ENCODE measurements around the gene CBR1. TPM values are rescaled to one million over a fixed set of nuclear protein-coding genes. Genes with fewer than 3 reads are reported as not detected.

Gene CBR1
- total and polyA plus RNA-seq, 2 donors (not counting 1 experiment from before 2014, with no cell fraction given), result 12.4 to 14.4 TPM

DNA sequence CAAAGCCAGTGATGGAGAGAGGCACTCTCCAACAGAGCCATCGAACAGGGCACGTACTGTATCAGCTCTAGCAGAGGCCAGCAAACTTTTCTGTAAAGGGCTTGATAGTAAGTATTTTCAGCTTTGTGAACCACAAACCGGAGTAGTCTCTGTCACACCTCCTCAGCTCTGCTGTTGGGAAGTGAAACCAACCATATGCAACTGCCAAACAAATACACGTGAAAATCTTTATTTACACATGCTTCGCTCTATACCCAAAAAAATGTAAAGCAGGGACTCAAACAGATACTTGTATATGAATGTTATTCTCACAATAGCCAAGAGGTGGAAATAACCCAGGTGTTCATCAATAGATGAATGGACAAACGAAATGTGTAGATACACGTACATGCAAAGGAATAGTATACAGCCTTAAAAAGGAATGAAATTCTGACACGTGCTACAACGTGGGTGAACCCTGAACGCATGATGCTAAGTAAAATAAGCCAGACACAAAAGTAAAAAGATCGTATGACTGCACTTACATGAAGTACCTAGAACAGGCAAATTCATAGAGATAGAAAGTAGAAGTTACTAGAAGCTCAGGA, 48.5 kb upstream of the CBR1 start:
- no peaks in the 10 kb centered on the region for H3K79me2 ChIP-seq (ENCODE audit: control insufficient read depth, insufficient read depth, low read length)
- DNase-seq (peak; percentile 23), ATAC-seq (ENCODE audit: low read depth) (no peak)
- H3K27ac Mint-ChIP-seq, result no peak overlapping the region
- no peak overlapping the region for H3K4me2 ChIP-seq (replicated peaks; ENCODE audit: low read depth, low read length, poor library complexity, severe bottlenecking)
- H3K4me1 Mint-ChIP-seq, result peaks cover 19% of the 10 kb centered on the region
- no peaks in the 10 kb centered on the region for H4K20me1 ChIP-seq (ENCODE audit: control insufficient read depth, insufficient read depth, low read length, poor library complexity, severe bottlenecking)
- no peak overlapping the region for H2AFZ ChIP-seq (ENCODE audit: insufficient read depth, low read depth, low read length, poor library complexity, severe bottlenecking)
- no peak overlapping the region for H3K4me3 ChIP-seq (ENCODE audit: control extremely low read depth in 1 of 5, extremely low read depth in 1 of 5, insufficient read depth in 1 of 5, low read depth in 2 of 5, low read length in 4 of 5)
- H3K27ac ChIP-seq (ENCODE audit: low read length in 2 of 2), result no peak overlapping the region
- peaks cover 6 to 12% of the 10 kb centered on the region in 2 donors for H3K4me1 ChIP-seq (ENCODE audit: control insufficient read depth in 2 of 2, insufficient read depth in 2 of 2, low read length in 2 of 2)
- ChIA-PET POLR2A (no interaction called here), CTCF (interaction anchor here (1.2 to 1.7 kb wide), 3 partner anchors 7 to 1673 kb away, joined by 4 to 6 read pairs (median 6); no protein-coding TSS in a partner anchor)
- WGBS (ENCODE audit: insufficient coverage), result 68% methylated on average over 3 of the region's 11 CpGs
- H3K27me3 ChIP-seq (replicated peaks in 1 of 4; ENCODE audit: control extremely low read depth in 1 of 4, control insufficient read depth in 3 of 4, insufficient read depth in 4 of 4, low read length in 3 of 4), result no peaks in the 10 kb centered on the region
- intact Hi-C loops (cut with micrococcal nuclease), result loop anchor here (10.0 kb wide), 2 partner anchors 87 to 617 kb away; no protein-coding TSS in a partner anchor
- no peaks in the 10 kb centered on the region for H3K9me3 Mint-ChIP-seq (ENCODE audit: insufficient read depth)
- no peaks in the 10 kb centered on the region for H3K27me3 Mint-ChIP-seq
- peaks cover 0 to 7% (median 0%) of the 10 kb centered on the region in 3 donors for H3K9me3 ChIP-seq (ENCODE audit: control extremely low read depth in 1 of 3, control insufficient read depth in 2 of 3, insufficient read depth in 1 of 3, low read length in 2 of 3)
- H3K36me3 ChIP-seq (replicated peaks in 1 of 2; ENCODE audit: control extremely low read depth in 1 of 2, control insufficient read depth in 1 of 2, extremely low read depth in 1 of 2, insufficient read depth in 2 of 2, low read length in 1 of 2), result no peaks in the 10 kb centered on the region
- H3K4me3 Mint-ChIP-seq, result no peak overlapping the region
- no peak overlapping the region for H3K9ac ChIP-seq (ENCODE audit: low read length)
- TF ChIP-seq CTCF (IDR thresholded peaks at IDR 0.05), result no peak
- TF ChIP-seq EZH2 (IDR thresholded peaks at IDR 0.05; ENCODE audit: borderline replicate concordance, insufficient read depth, low read depth, low read length, poor library complexity, severe bottlenecking), result no peak

GRCh38 chr21:36022427-36023091, 47.3 kb upstream of the CBR1 start:
- no peak overlapping the region for H3K27ac Mint-ChIP-seq

More at GRCh38 chr21:36022427-36023091, 47.3 kb upstream of the CBR1 start:
- no peak overlapping the region for H2AFZ ChIP-seq (ENCODE audit: insufficient read depth, low read depth, low read length, poor library complexity, severe bottlenecking)
- peaks cover 0 to 7% (median 0%) of the 10 kb centered on the region in 3 donors for H3K9me3 ChIP-seq (ENCODE audit: control extremely low read depth in 1 of 3, control insufficient read depth in 2 of 3, insufficient read depth in 1 of 3, low read length in 2 of 3)
- TF ChIP-seq CTCF (IDR thresholded peaks at IDR 0.05) (no peak), EZH2 (IDR thresholded peaks at IDR 0.05; ENCODE audit: borderline replicate concordance, insufficient read depth, low read depth, low read length, poor library complexity, severe bottlenecking) (no peak)
- H3K36me3 ChIP-seq (replicated peaks in 1 of 2; ENCODE audit: control extremely low read depth in 1 of 2, control insufficient read depth in 1 of 2, extremely low read depth in 1 of 2, insufficient read depth in 2 of 2, low read length in 1 of 2), result no peaks in the 10 kb centered on the region
- DNase-seq (no peak), ATAC-seq (ENCODE audit: low read depth) (no peak)
- no peak overlapping the region for H3K9ac ChIP-seq (ENCODE audit: low read length)
- H3K27me3 Mint-ChIP-seq, result no peaks in the 10 kb centered on the region
- H3K27ac ChIP-seq (ENCODE audit: low read length in 2 of 2), result no peak overlapping the region
- ChIA-PET POLR2A (no interaction called here), CTCF (interaction anchor here (1.2 to 1.7 kb wide), 2 partner anchors 1277 to 1674 kb away, joined by 4 to 6 read pairs; no protein-coding TSS in a partner anchor)
- H3K4me2 ChIP-seq (replicated peaks; ENCODE audit: low read depth, low read length, poor library complexity, severe bottlenecking), result no peak overlapping the region
- peaks cover 6 to 12% of the 10 kb centered on the region in 2 donors for H3K4me1 ChIP-seq (ENCODE audit: control insufficient read depth in 2 of 2, insufficient read depth in 2 of 2, low read length in 2 of 2)
- H3K9me3 Mint-ChIP-seq (ENCODE audit: insufficient read depth), result no peaks in the 10 kb centered on the region
- no peak overlapping the region for H3K4me3 ChIP-seq (ENCODE audit: control extremely low read depth in 1 of 5, extremely low read depth in 1 of 5, insufficient read depth in 1 of 5, low read depth in 2 of 5, low read length in 4 of 5)
- 60% methylated on average over 2 of the region's 6 CpGs for WGBS (ENCODE audit: insufficient coverage)
- H3K79me2 ChIP-seq (ENCODE audit: control insufficient read depth, insufficient read depth, low read length), result no peaks in the 10 kb centered on the region
- no peak overlapping the region for H3K4me3 Mint-ChIP-seq
- peaks cover 19% of the 10 kb centered on the region for H3K4me1 Mint-ChIP-seq
- H4K20me1 ChIP-seq (ENCODE audit: control insufficient read depth, insufficient read depth, low read length, poor library complexity, severe bottlenecking), result no peaks in the 10 kb centered on the region
- no peaks in the 10 kb centered on the region for H3K27me3 ChIP-seq (replicated peaks in 1 of 4; ENCODE audit: control extremely low read depth in 1 of 4, control insufficient read depth in 3 of 4, insufficient read depth in 4 of 4, low read length in 3 of 4)
- intact Hi-C loops (cut with micrococcal nuclease), result loop anchor here (10.0 kb wide), 2 partner anchors 88 to 618 kb away; no protein-coding TSS in a partner anchor

Data from B cell (primary cell).